ENCODE data around the gene MYO5C. TPM values are rescaled to one million over a fixed set of nuclear protein-coding genes. Genes with fewer than 3 reads are reported as not detected.

Gene MYO5C
- total and polyA plus RNA-seq, 2 of the 4 experiments (the other 2 are of a cell fraction) = under 0.01 to 0.03 TPM

DNA sequence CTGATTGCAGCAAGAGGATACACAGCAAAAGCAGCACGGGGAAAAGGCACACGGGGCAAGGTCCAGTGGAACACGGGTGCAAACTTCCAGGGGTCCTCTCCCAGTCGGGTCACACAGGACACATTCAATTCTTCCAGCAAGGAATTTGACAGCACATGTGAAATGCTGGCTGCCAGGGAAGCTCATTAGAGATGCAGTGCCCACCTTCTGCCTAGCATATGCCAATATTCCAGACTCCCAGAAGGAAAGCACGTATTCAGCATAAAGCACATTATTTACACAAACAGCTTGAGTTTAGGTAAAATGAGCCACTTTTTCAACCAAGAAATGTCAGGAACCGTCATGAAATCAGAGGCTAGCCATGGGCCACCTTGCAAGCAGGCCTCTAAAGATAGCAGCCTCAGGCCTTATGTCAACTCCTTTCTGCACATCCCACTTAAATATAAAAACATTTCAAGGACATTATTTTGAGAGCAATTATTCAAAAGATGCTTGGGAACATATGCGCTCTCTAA lies 19.3 kb downstream of the MYO5C start:
- ChIA-PET CTCF (no interaction called here), POLR2A (ENCODE audit: unreplicated experiment) (no interaction called here)
- no peak overlapping the region for H3K9ac ChIP-seq (ENCODE audit: low read depth, low read length)
- no peak overlapping the region for H4K5ac ChIP-seq (ENCODE audit: low read depth, low read length)
- H3K4ac ChIP-seq (ENCODE audit: low read depth, low read length) = no peak overlapping the region
- no peaks in the 10 kb centered on the region for H3K4me1 ChIP-seq (ENCODE audit: control insufficient read depth, insufficient read depth, low read length)
- no peak overlapping the region for H4K8ac ChIP-seq (ENCODE audit: low read depth in 2 of 2, low read length in 2 of 2)
- ATAC-seq (ENCODE audit: low read depth) = no peak
- H2BK20ac ChIP-seq (ENCODE audit: low read depth, low read length) = no peak overlapping the region
- H4K20me1 ChIP-seq (ENCODE audit: insufficient read depth, low read length) = no peaks in the 10 kb centered on the region
- no peak overlapping the region for H3K4me3 ChIP-seq (ENCODE audit: insufficient read depth, low read depth, low read length)
- H4K91ac ChIP-seq (ENCODE audit: insufficient read depth, low read depth, low read length) = no peak overlapping the region
- no peak overlapping the region for H3K18ac ChIP-seq (ENCODE audit: low read depth, low read length)
- H2AK9ac ChIP-seq (replicated peaks; ENCODE audit: low read depth, low read length, poor library complexity) = no peak overlapping the region
- no peak overlapping the region for H2BK5ac ChIP-seq (ENCODE audit: low read depth, low read length, poor library complexity, severe bottlenecking)
- H3K23ac ChIP-seq (ENCODE audit: low read depth, low read length) = no peak overlapping the region
- no peaks in the 10 kb centered on the region for H3K79me1 ChIP-seq (ENCODE audit: low read depth in 1 of 2, low read length in 2 of 2)
- no peak for DNase-seq
- H3K9me3 ChIP-seq (ENCODE audit: control insufficient read depth, insufficient read depth, low read length) = no peaks in the 10 kb centered on the region
- no peaks in the 10 kb centered on the region for H3K9me1 ChIP-seq (ENCODE audit: insufficient read depth, low read length)
- no peak overlapping the region for H2BK15ac ChIP-seq (ENCODE audit: low read depth, low read length)
- dilution Hi-C loops (cut with HindIII; ENCODE audit: low sequenced_read_pairs, unreplicated experiment) = no loop called here
- H2AFZ ChIP-seq (replicated peaks; ENCODE audit: low read length, poor library complexity) = no peak overlapping the region
- in situ Hi-C loops (cut with MboI; ENCODE audit: low sequenced_read_pairs) = no loop called here
- peaks cover 66% of the 10 kb centered on the region for H3K27me3 ChIP-seq (ENCODE audit: control insufficient read depth, insufficient read depth, low read length)
- TF ChIP-seq CEBPB (IDR thresholded peaks at IDR 0.05; ENCODE audit: low read depth, low read length) (no peak), NFE2L2 (IDR thresholded peaks at IDR 0.05; ENCODE audit: low read depth, low read length) (no peak), CHD1 (IDR thresholded peaks at IDR 0.05; ENCODE audit: low read depth, low read length) (no peak)
- TF ChIP-seq, protein P1, sequence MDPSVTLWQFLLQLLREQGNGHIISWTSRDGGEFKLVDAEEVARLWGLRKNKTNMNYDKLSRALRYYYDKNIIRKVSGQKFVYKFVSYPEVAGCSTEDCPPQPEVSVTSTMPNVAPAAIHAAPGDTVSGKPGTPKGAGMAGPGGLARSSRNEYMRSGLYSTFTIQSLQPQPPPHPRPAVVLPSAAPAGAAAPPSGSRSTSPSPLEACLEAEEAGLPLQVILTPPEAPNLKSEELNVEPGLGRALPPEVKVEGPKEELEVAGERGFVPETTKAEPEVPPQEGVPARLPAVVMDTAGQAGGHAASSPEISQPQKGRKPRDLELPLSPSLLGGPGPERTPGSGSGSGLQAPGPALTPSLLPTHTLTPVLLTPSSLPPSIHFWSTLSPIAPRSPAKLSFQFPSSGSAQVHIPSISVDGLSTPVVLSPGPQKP (IDR thresholded peaks at IDR 0.05; ENCODE audit: borderline replicate concordance, low read depth, low read length) = no peak
- no peak overlapping the region for H2BK120ac ChIP-seq (ENCODE audit: low read depth, low read length)
- no peaks in the 10 kb centered on the region for H3K36me3 ChIP-seq (ENCODE audit: control insufficient read depth, insufficient read depth, low read length)
- no peak overlapping the region for H3K56ac ChIP-seq (ENCODE audit: extremely low read depth, insufficient read depth, low read length)
- no TSS peak for BruUV-seq (replicated peaks)
- H2AK5ac ChIP-seq (ENCODE audit: low read depth, low read length) = no peak overlapping the region
- intact Hi-C loops (cut with micrococcal nuclease) = no loop called here
- 100% methylated on average over 1 of the region's 7 CpGs; no CpG with 5 or more reads in 1 of the 2 experiments for WGBS, 2 experiments (ENCODE audit: extremely low coverage in 2 of 2, insufficient read length in 1 of 2)
- H3K14ac ChIP-seq (replicated peaks; ENCODE audit: low read depth, low read length) = no peak overlapping the region
- H3K27ac ChIP-seq (ENCODE audit: insufficient read depth, low read length) = no peak overlapping the region
- no peak overlapping the region for H3K4me2 ChIP-seq (ENCODE audit: low read depth, low read length)
